A673 (cell line): ENCODE results near the gene EDEM3. TPM values are rescaled to one million over a fixed set of nuclear protein-coding genes. Genes with fewer than 3 reads are reported as not detected.

Experiments used
- BruUV-seq: library from RNA; stranded (reverse); fragments of 400-500 nt; replicated peaks from 2 replicates; lab custom pipeline; 2021; lab: Mats Ljungman, UMichigan
- CTCF ChIA-PET: fragments of 300-600 bp; sonication (Branson Sonifier 250); formaldehyde crosslinking; loops from one replicate; lab custom pipeline; 2022; ENCODE audit warnings: antibody characterized with exemption; lab: Charles Lee
- POLR2A ChIA-PET: fragments of 300-600 bp; sonication (Branson Sonifier 250); formaldehyde crosslinking; loops from one replicate; lab custom pipeline; 2022; ENCODE audit warnings: antibody characterized with exemption; ENCODE audit not compliant: low non-redundant PET; lab: Charles Lee
- DNase-seq: peaks from one replicate; pipeline ENCODE4 v3.0.0-alpha.2; 2015; ENCODE audit warnings: low spot score
- H3K27ac ChIP-seq: fragments of 200-600 bp; sonication (generic); 2 replicates; pipeline ENCODE4 v1.5.1; 2016; ENCODE audit warnings: mixed run types, low read depth, mild to moderate bottlenecking, mixed read lengths, antibody characterized with exemption, low read length; ENCODE audit not compliant: poor library complexity, severe bottlenecking
- H3K27me3 ChIP-seq: fragments of 200-600 bp; sonication (generic); replicated peaks from 2 replicates; pipeline ENCODE4 v1.6.1; 2017; ENCODE audit warnings: mixed run types, low read depth, mild to moderate bottlenecking, mixed read lengths, antibody characterized with exemption, low read length; ENCODE audit not compliant: insufficient read depth, poor library complexity
- H3K36me3 ChIP-seq: fragments of 200-600 bp; sonication (generic); 2 replicates; pipeline ENCODE4 v1.6.1; 2016; ENCODE audit warnings: mixed run types, mild to moderate bottlenecking, mixed read lengths, antibody characterized with exemption, low read length; ENCODE audit not compliant: insufficient read depth, poor library complexity, severe bottlenecking
- H3K4me1 ChIP-seq: fragments of 200-600 bp; sonication (generic); 2 replicates; pipeline ENCODE4 v1.6.1; 2017; ENCODE audit warnings: mixed run types, mild to moderate bottlenecking, mixed read lengths, antibody characterized with exemption, low read length; ENCODE audit not compliant: insufficient read depth, poor library complexity, severe bottlenecking
- H3K4me3 ChIP-seq: fragments of 200-600 bp; sonication (generic); 2 replicates; pipeline ENCODE4 v1.5.1; 2016; ENCODE audit warnings: low read depth, mixed run types, mild to moderate bottlenecking, mixed read lengths, low read length; ENCODE audit not compliant: poor library complexity, severe bottlenecking
- H3K9me3 ChIP-seq: fragments of 200-600 bp; sonication (generic); 2 replicates; pipeline ENCODE4 v1.6.1; 2016; ENCODE audit warnings: mixed run types, low read depth, mild to moderate bottlenecking, mixed read lengths, antibody characterized with exemption, low read length; ENCODE audit not compliant: poor library complexity, severe bottlenecking
- EZH2 ChIP-seq: fragments of 200-600 bp; sonication (generic); IDR thresholded peaks from 2 replicates; pipeline ENCODE4 v1.6.1; 2017; ENCODE audit warnings: borderline replicate concordance, low read depth, mild to moderate bottlenecking, mixed read lengths, antibody characterized with exemption, low read length; ENCODE audit not compliant: poor library complexity, severe bottlenecking
- intact Hi-C: fragments of 100-400 bp; cut with micrococcal nuclease; formaldehyde crosslinking; loops from one replicate; pipeline ENCODE4 v1.10.0; 2022; ENCODE audit not compliant: unreplicated experiment
- total RNA-seq: library from RNA; stranded (reverse); gene quantifications from 2 replicates; pipeline ENCODE4 v1.2.3, GENCODE V29; 2021
- TF ChIP-seq, protein P1 (sequence below): fragments of 300-800, 200-600 bp; sonication (generic); conservative IDR thresholded peaks from 2 replicates; pipeline ENCODE4 v1.5.1; 2017; ENCODE audit warnings: low read depth, mild to moderate bottlenecking, antibody characterized with exemption, low read length, moderate library complexity, mixed read lengths

The EDEM3 gene
- total RNA-seq, 1 experiment from 2014 or later, result 24.3 TPM

DNA sequence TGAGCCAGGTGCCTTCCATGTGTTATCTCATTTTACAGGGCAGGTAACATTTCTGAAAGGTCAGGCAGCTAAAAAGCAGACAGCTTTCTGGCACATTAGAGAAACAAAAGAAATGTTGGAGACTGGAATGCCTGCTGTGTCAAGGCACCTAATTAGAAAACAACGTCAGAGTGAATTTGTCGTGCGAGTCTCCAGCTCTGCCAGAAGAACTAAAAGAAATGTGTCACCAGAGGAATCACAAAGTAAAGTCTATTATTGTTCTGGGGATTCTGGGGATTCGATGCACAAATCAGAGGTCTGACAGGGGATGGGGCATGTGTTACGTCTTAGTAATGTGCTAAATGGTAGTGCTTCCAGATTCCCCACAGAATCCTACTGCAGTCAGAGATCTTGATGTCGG lies 89.3 kb downstream of the EDEM3 start:
- Histone ChIP-seq H3K9me3 (no peaks in the 10 kb centered on the region), H3K27me3 (no peaks in the 10 kb centered on the region), H3K4me1 (peaks cover 5% of the 10 kb centered on the region), H3K27ac (no peak overlapping the region), H3K4me3 (no peak overlapping the region), H3K36me3 (no peaks in the 10 kb centered on the region)
- BruUV-seq, result no TSS peak
- TF ChIP-seq EZH2, result no peak
- TF ChIP-seq, protein P1, sequence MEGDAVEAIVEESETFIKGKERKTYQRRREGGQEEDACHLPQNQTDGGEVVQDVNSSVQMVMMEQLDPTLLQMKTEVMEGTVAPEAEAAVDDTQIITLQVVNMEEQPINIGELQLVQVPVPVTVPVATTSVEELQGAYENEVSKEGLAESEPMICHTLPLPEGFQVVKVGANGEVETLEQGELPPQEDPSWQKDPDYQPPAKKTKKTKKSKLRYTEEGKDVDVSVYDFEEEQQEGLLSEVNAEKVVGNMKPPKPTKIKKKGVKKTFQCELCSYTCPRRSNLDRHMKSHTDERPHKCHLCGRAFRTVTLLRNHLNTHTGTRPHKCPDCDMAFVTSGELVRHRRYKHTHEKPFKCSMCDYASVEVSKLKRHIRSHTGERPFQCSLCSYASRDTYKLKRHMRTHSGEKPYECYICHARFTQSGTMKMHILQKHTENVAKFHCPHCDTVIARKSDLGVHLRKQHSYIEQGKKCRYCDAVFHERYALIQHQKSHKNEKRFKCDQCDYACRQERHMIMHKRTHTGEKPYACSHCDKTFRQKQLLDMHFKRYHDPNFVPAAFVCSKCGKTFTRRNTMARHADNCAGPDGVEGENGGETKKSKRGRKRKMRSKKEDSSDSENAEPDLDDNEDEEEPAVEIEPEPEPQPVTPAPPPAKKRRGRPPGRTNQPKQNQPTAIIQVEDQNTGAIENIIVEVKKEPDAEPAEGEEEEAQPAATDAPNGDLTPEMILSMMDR, result no peak
- intact Hi-C loops, result loop anchor here (10.0 kb wide), 4 partner anchors 281 to 1011 kb away; partner anchors contain the start of genes APOBEC4 and C1orf21
- ChIA-PET CTCF (no interaction called here), POLR2A (no interaction called here)
- DNase-seq, result no peak

DNA sequence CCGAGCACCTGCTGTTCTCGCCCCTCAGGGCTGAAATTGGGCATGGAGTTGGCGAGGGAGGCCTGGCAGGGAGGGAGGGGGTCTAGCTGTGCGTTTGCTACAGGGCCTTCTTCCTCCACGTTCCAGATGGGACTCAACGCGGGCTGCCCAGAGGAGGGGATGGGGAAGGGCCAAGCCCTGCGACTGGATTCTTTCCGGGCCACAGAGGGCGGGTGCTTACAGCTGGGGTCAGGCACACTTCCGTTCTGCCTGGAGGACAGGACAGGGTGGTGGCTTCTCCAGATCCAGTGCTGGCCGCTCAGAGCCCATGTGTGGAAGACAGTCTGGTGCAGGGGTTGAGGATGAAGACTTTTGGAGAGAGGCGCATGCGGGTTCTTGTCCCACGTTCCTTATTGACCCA lies 90.0 kb downstream of the EDEM3 start:
- Histone ChIP-seq H3K4me1 (peaks cover 5% of the 10 kb centered on the region), H3K9me3 (no peaks in the 10 kb centered on the region), H3K27ac (no peak overlapping the region), H3K36me3 (no peaks in the 10 kb centered on the region), H3K4me3 (no peak overlapping the region), H3K27me3 (no peaks in the 10 kb centered on the region)
- ChIA-PET CTCF (interaction anchor here (0.5 to 1.7 kb wide), 16 partner anchors 15 to 749 kb away, joined by 3 to 27 read pairs (median 4); partner anchors contain the start of gene C1orf21), POLR2A (no interaction called here)
- TF ChIP-seq EZH2, result no peak
- TF ChIP-seq, protein P1, result no peak
- no peak for DNase-seq
- BruUV-seq, result no TSS peak
- intact Hi-C loops, result loop anchor here (10.0 kb wide), 4 partner anchors 280 to 1010 kb away; partner anchors contain the start of genes APOBEC4 and C1orf21

DNA sequence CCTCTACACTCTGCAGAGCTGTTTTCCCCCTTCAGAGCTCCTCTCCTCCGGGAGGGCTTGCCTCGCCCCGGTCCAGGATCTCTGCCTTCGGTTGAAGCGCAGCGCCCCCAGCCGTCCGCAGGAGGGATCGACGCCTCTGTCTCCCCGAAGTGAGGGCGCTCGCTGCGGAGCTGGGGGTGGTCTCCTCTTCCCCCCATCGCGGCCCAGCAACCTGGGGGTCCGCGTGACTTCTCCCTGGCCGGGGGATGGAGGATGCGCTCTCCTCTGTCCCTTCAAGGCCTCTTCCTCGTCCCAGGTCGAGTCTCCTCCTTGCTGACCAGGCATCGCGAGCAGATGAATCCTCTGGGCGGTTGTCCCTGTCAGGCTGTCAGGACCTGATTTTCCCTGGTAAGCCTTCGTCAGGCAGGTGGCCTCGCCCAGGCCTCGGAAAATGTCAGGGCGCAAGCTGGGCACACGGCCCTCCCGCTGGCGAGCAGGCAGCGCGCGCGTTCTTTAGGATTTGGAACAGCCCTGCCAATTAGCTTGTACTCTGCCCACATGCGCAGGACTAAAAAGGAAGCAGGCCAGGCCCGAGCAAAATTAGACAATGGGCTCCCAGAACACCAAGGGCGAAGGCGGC lies 90.5 kb downstream of the EDEM3 start:
- no peak overlapping the region for H3K4me3 ChIP-seq
- no TSS peak for BruUV-seq
- H3K27me3 ChIP-seq, result no peaks in the 10 kb centered on the region
- ChIA-PET POLR2A (interaction anchor here (0.5 to 0.9 kb wide), 2 partner anchors 277 to 513 kb away, joined by 3 to 6 read pairs; partner anchors contain the start of gene C1orf21), CTCF (interaction anchor here (0.5 to 1.7 kb wide), 29 partner anchors 8 to 1055 kb away, joined by 3 to 27 read pairs (median 4); partner anchors contain the start of genes C1orf21 and TSEN15)
- H3K36me3 ChIP-seq, result no peaks in the 10 kb centered on the region
- no peaks in the 10 kb centered on the region for H3K9me3 ChIP-seq
- intact Hi-C loops, result loop anchor here (10.0 kb wide), 4 partner anchors 279 to 1009 kb away; partner anchors contain the start of genes APOBEC4 and C1orf21
- no peak overlapping the region for H3K27ac ChIP-seq
- DNase-seq, result peak; percentile 88
- H3K4me1 ChIP-seq, result peaks cover 5% of the 10 kb centered on the region
- TF ChIP-seq, protein P1, result peak; percentile 96
- no peak for TF ChIP-seq EZH2
